SK-N-SH (cell line): ENCODE results near the gene NME3. TPM values are rescaled to one million over a fixed set of nuclear protein-coding genes. Genes with fewer than 3 reads are reported as not detected.

Experiments used
- CTCF ChIA-PET: fragments of 300-600, 350-600 bp; formaldehyde crosslinking; extraction: SDS; loops from one replicate; lab custom pipeline; 2021; lab: Yijun Ruan, JAX
- POLR2A ChIA-PET: fragments of 350-600 bp; sonication (Branson Sonifier 250); formaldehyde crosslinking; extraction: SDS; loops from one replicate; lab custom pipeline; 2020; ENCODE audit warnings: antibody characterized with exemption, inconsistent platforms; lab: Yijun Ruan, JAX
- DNase-seq: peaks from one replicate; pipeline ENCODE4 v3.0.0; 2012
- H2AFZ ChIP-seq: fragments of 200-600 bp; sonication (generic); 2 replicates; pipeline ENCODE4 v1.8.1; 2016; ENCODE audit warnings: antibody characterized with exemption, mild to moderate bottlenecking, low read depth
- H3F3A ChIP-seq: fragments of 200-600 bp; sonication (generic); replicated peaks from 2 replicates; pipeline ENCODE3; 2016; ENCODE audit warnings: antibody characterized with exemption, mild to moderate bottlenecking; ENCODE audit not compliant: insufficient read depth
- H3K27ac ChIP-seq, 2 experiments: fragments of 200-500 bp in 1 of 2; fragments of 200-600 bp in 1 of 2; sonication (Bioruptor generic) in 1 of 2; sonication (generic), shearing (Covaris generic) in 1 of 2; 2 replicates each; pipeline versions ENCODE4 v1.5.1 to v1.6.1; 2014 to 2016; ENCODE audit warnings: low read depth in 2 of 2, inconsistent platforms in 1 of 2, low read length in 1 of 2, mild to moderate bottlenecking in 1 of 2, mixed read lengths in 1 of 2
- H3K27me3 ChIP-seq: fragments of 200-600 bp; sonication (generic), shearing (Covaris generic); 2 replicates; pipeline ENCODE4 v1.6.1; 2016; ENCODE audit warnings: mixed run types; ENCODE audit not compliant: insufficient read depth
- H3K36me3 ChIP-seq, 2 experiments: fragments of 200-500 bp in 1 of 2; fragments of 200-600 bp in 1 of 2; sonication (Bioruptor generic) in 1 of 2; sonication (generic) in 1 of 2; replicated peaks in 1 of 2; 2 replicates each; pipeline versions ENCODE3 to v1.5.1; 2014 to 2016; ENCODE audit warnings: low read length in 1 of 2, mild to moderate bottlenecking in 1 of 2; ENCODE audit not compliant: insufficient read depth in 2 of 2, control insufficient read depth in 1 of 2
- H3K4me1 ChIP-seq, 2 experiments: fragments of 200-500 bp in 1 of 2; fragments of 200-600 bp in 1 of 2; sonication (Bioruptor generic) in 1 of 2; sonication (generic), shearing (Covaris generic) in 1 of 2; 2 replicates each; pipeline versions ENCODE4 v1.5.1 to v1.6.1; 2014 to 2016; ENCODE audit warnings: low read depth in 1 of 2, low read length in 1 of 2, mixed run types in 1 of 2; ENCODE audit not compliant: insufficient read depth in 2 of 2, control insufficient read depth in 1 of 2
- H3K4me2 ChIP-seq: fragments of 200-600 bp; sonication (generic), shearing (Covaris generic); 2 replicates; pipeline ENCODE4 v1.6.1; 2017; ENCODE audit warnings: mixed run types
- H3K4me3 ChIP-seq, 2 experiments: fragments of 200-500 bp in 1 of 2; fragments of 200-600 bp in 1 of 2; sonication (Bioruptor generic) in 1 of 2; sonication (generic), shearing (Covaris generic) in 1 of 2; 2 replicates each; pipeline versions ENCODE4 v1.5.1 to v1.8.1; 2014 to 2016; ENCODE audit warnings: low read depth in 2 of 2, inconsistent platforms in 1 of 2, low read length in 1 of 2, mild to moderate bottlenecking in 1 of 2, mixed read lengths in 1 of 2, moderate library complexity in 1 of 2
- H3K79me2 ChIP-seq: fragments of 200-600 bp; sonication (generic); 2 replicates; pipeline ENCODE4 v1.8.1; 2017; ENCODE audit warnings: mild to moderate bottlenecking; ENCODE audit not compliant: insufficient read depth
- H3K9ac ChIP-seq: fragments of 200-600 bp; sonication (generic); 2 replicates; pipeline ENCODE4 v1.6.1; 2017; ENCODE audit warnings: mixed run types
- H3K9me2 ChIP-seq: fragments of 200-600 bp; sonication (generic); 2 replicates; pipeline ENCODE4 v1.6.1; 2017; ENCODE audit warnings: mixed run types
- H3K9me3 ChIP-seq: fragments of 200-600 bp; sonication (generic); 2 replicates; pipeline ENCODE4 v1.6.1; 2017; ENCODE audit warnings: mixed run types, mild to moderate bottlenecking, moderate library complexity
- H4K20me1 ChIP-seq: fragments of 200-600 bp; sonication (generic); 2 replicates; pipeline ENCODE4 v1.6.1; 2017; ENCODE audit warnings: mild to moderate bottlenecking, mixed run types; ENCODE audit not compliant: insufficient read depth
- ELF1 ChIP-seq: IDR thresholded peaks from 2 replicates; pipeline ENCODE4 v1.4.0; 2012
- EP300 ChIP-seq, 2 experiments: IDR thresholded peaks; 2 replicates each; pipeline versions ENCODE4 v1.4.0 to v1.6.1; 2012; ENCODE audit warnings: borderline replicate concordance in 1 of 2, low read depth in 1 of 2, low read length in 1 of 2
- FOSL2 ChIP-seq: IDR thresholded peaks from 2 replicates; pipeline ENCODE4 v1.4.0; 2012; ENCODE audit warnings: low read depth, mild to moderate bottlenecking, moderate library complexity, borderline replicate concordance
- IRF3 ChIP-seq: fragments of 150-350 bp; IDR thresholded peaks from 2 replicates; pipeline ENCODE4 v1.6.1; 2016; ENCODE audit warnings: mild to moderate bottlenecking, low read depth, low read length
- JUND ChIP-seq: IDR thresholded peaks from 2 replicates; pipeline ENCODE4 v1.4.0; 2012
- MAX ChIP-seq: IDR thresholded peaks from 2 replicates; pipeline ENCODE4 v1.4.0; 2012; ENCODE audit warnings: low read depth
- NFIC ChIP-seq: IDR thresholded peaks from 2 replicates; pipeline ENCODE4 v1.4.0; 2012; ENCODE audit warnings: borderline replicate concordance
- NRF1 ChIP-seq: IDR thresholded peaks from 2 replicates; pipeline ENCODE4 v1.6.1; 2012; ENCODE audit warnings: low read depth, mild to moderate bottlenecking, low read length
- PBX3 ChIP-seq: IDR thresholded peaks from 2 replicates; pipeline ENCODE4; 2012
- RCOR1 ChIP-seq: fragments of 150-350 bp; IDR thresholded peaks from 2 replicates; pipeline ENCODE4 v1.6.1; 2017; ENCODE audit warnings: antibody characterized with exemption, low read length
- RFX5 ChIP-seq: IDR thresholded peaks from 2 replicates; pipeline ENCODE4 v1.6.1; 2012; ENCODE audit warnings: mild to moderate bottlenecking, improper control_type of control experiment, low read length
- SMC3 ChIP-seq: IDR thresholded peaks from 2 replicates; pipeline ENCODE4 v1.6.1; 2012; ENCODE audit warnings: low read depth, low read length, improper control_type of control experiment
- TAF1 ChIP-seq: IDR thresholded peaks from 2 replicates; pipeline ENCODE4 v1.6.1; 2012; ENCODE audit warnings: low read depth, mild to moderate bottlenecking, low read length, moderate library complexity, borderline replicate concordance
- TEAD4 ChIP-seq: IDR thresholded peaks from 2 replicates; pipeline ENCODE4 v1.4.0; 2012; ENCODE audit warnings: mild to moderate bottlenecking, borderline replicate concordance; ENCODE audit not compliant: insufficient read depth
- USF1 ChIP-seq: IDR thresholded peaks from 2 replicates; pipeline ENCODE4 v1.4.0; 2012; ENCODE audit warnings: low read depth, borderline replicate concordance
- WGBS: methylation state at CpG from one replicate; pipeline ENCODE4 v1.1.6; 2017; ENCODE audit warnings: low lambda C conversion rate; 5-methylcytosine and 5-hydroxymethylcytosine counted together
- polyA plus RNA-seq, 3 experiments: library from polyadenylated mRNA; depleted of rRNA; stranded (reverse); fragments of >200 nt; gene quantifications; 2 replicates each; pipeline ENCODE4 v1.2.3, GENCODE V29; 2012

Gene NME3
- polyA plus RNA-seq, 1 of the 3 experiments (the other 2 are of a cell fraction): 77.2 TPM

GRCh38 chr16:1788095-1788707 is 16.9 kb upstream of the NME3 start:
- H3K79me2 ChIP-seq: peaks cover 37% of the 10 kb centered on the region
- H3K4me2 ChIP-seq: no peak overlapping the region
- DNase-seq: no peak
- no peak overlapping the region for H2AFZ ChIP-seq
- H3K27me3 ChIP-seq: no peaks in the 10 kb centered on the region
- no peak overlapping the region for H3K4me3 ChIP-seq
- CTCF ChIA-PET: interaction anchor here (1.0 kb wide), 1 partner anchor 16 kb away, joined by 3 read pairs; the partner anchor contains the start of genes EME2 and MRPS34
- peaks cover 6% of the 10 kb centered on the region; the same call in 1 of the 2 replicates for H4K20me1 ChIP-seq
- no peak overlapping the region for H3K27ac ChIP-seq
- no peak overlapping the region for H3K9ac ChIP-seq
- H3K36me3 ChIP-seq: peaks cover 0 to 48% of the 10 kb centered on the region in 2 experiments
- 92% methylated on average over 14 of the region's 38 CpGs for WGBS
- no peaks in the 10 kb centered on the region for H3K9me3 ChIP-seq
- TF ChIP-seq FOSL2 (no peak), PBX3 (no peak), JUND (no peak), RFX5 (no peak), NRF1 (no peak), TEAD4 (no peak), USF1 (no peak), TAF1 (no peak), IRF3 (no peak), RCOR1 (no peak), EP300 (IDR thresholded peaks at IDR 0.05; ENCODE audit: borderline replicate concordance in 1 of 2, low read depth in 1 of 2, low read length in 1 of 2) (no peak), MAX (no peak), SMC3 (no peak), NFIC (no peak), ELF1 (no peak)
- TF ChIP-seq, all 33 proteins: peak for 0
- Histone ChIP-seq H3K4me1 (no peaks in the 10 kb centered on the region; a peak in 1 of 4 replicates), H3K9me2 (no peaks in the 10 kb centered on the region), H3F3A (peaks cover 3% of the 10 kb centered on the region)
- POLR2A ChIA-PET: no interaction called here
